Gastroesophageal sphincter (tissue), 3 donors: ENCODE results near the gene GON4L.

Experiments
- EP300 ChIP-seq: sonication (generic); formaldehyde crosslinking; IDR thresholded peaks from one replicate; pipeline ENCODE4 v1.6.1; 2017; ENCODE audit warnings: antibody characterized with exemption, mild to moderate bottlenecking
- POLR2A ChIP-seq, 2 donors: fragments of 450-650 bp; IDR thresholded peaks; one replicate each; pipeline ENCODE4 v1.6.1; 2017; ENCODE audit warnings: antibody characterized with exemption in 2 of 2, mild to moderate bottlenecking in 2 of 2, moderate library complexity in 1 of 2
- POLR2AphosphoS5 ChIP-seq: sonication (generic); formaldehyde crosslinking; IDR thresholded peaks from one replicate; pipeline ENCODE4 v1.6.1; 2017; ENCODE audit warnings: antibody characterized with exemption
- TF ChIP-seq, protein P1 (sequence below), 4 experiments: fragments of 200-600 bp in 2 of 4; fragments of 450-650 bp in 2 of 4; sonication (generic) in 1 of 4; IDR thresholded peaks; one replicate each; pipeline ENCODE4 v1.5.1; 2017 to 2019; ENCODE audit warnings: antibody characterized with exemption in 4 of 4, mild to moderate bottlenecking in 2 of 4, moderate library complexity in 2 of 4

DNA sequence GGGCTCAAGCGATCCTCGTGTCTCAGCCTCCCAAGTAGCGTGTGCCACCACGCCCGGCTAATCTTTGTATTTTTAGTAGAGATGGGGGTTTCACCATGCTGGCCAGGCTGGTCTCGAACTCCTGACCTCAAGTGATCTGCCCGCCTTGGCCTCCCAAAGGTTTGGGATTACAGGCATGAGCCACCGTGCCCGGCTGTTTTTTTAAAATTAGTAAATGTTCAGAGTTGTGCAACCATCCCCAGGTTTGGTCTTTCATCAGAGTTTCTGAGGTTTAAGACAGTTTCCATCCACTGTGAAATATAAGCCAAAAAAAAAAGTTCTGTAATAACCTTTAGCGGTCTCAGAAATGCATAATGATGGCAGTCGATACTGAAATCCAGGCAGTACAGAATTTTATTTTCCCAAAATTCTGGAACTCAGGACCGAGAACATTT is 1.8 kb upstream of the GON4L start:
- TF ChIP-seq POLR2A (IDR thresholded peaks at IDR 0.05) (no peak), EP300 (no peak), POLR2AphosphoS5 (no peak)
- TF ChIP-seq, protein P1, sequence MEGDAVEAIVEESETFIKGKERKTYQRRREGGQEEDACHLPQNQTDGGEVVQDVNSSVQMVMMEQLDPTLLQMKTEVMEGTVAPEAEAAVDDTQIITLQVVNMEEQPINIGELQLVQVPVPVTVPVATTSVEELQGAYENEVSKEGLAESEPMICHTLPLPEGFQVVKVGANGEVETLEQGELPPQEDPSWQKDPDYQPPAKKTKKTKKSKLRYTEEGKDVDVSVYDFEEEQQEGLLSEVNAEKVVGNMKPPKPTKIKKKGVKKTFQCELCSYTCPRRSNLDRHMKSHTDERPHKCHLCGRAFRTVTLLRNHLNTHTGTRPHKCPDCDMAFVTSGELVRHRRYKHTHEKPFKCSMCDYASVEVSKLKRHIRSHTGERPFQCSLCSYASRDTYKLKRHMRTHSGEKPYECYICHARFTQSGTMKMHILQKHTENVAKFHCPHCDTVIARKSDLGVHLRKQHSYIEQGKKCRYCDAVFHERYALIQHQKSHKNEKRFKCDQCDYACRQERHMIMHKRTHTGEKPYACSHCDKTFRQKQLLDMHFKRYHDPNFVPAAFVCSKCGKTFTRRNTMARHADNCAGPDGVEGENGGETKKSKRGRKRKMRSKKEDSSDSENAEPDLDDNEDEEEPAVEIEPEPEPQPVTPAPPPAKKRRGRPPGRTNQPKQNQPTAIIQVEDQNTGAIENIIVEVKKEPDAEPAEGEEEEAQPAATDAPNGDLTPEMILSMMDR (IDR thresholded peaks at IDR 0.05), result no peak
